Measurements from ENCODE around the gene MEI4. TPM values are rescaled to one million over a fixed set of nuclear protein-coding genes. Genes with fewer than 3 reads are reported as not detected.

Gene MEI4
- total RNA-seq, 1 experiment from 2014 or later: 0.20 TPM

DNA sequence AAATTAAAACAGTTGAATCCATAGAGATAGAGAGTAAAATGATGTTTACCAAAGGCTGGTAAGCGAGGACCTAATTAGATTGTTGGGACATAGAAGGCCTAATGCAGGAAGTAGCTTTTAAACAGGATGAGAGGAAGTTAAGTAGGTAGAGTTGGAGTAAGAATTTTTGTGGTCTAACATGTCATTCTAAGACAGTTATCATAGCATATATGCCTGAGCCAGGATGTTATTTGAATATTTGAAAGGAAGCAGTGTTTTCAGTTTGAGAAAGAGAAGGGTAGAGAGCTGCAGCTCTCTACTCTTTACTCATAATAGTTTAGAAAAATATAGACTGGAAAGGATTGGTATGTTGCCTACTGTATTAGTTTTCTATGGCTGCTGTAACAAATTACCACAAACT lies 121.6 kb downstream of the MEI4 start (continued):
- TF ChIP-seq, protein P1, sequence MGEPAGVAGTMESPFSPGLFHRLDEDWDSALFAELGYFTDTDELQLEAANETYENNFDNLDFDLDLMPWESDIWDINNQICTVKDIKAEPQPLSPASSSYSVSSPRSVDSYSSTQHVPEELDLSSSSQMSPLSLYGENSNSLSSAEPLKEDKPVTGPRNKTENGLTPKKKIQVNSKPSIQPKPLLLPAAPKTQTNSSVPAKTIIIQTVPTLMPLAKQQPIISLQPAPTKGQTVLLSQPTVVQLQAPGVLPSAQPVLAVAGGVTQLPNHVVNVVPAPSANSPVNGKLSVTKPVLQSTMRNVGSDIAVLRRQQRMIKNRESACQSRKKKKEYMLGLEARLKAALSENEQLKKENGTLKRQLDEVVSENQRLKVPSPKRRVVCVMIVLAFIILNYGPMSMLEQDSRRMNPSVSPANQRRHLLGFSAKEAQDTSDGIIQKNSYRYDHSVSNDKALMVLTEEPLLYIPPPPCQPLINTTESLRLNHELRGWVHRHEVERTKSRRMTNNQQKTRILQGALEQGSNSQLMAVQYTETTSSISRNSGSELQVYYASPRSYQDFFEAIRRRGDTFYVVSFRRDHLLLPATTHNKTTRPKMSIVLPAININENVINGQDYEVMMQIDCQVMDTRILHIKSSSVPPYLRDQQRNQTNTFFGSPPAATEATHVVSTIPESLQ (CRISPR knock-in tag; IDR thresholded peaks at IDR 0.05): no peak

DNA sequence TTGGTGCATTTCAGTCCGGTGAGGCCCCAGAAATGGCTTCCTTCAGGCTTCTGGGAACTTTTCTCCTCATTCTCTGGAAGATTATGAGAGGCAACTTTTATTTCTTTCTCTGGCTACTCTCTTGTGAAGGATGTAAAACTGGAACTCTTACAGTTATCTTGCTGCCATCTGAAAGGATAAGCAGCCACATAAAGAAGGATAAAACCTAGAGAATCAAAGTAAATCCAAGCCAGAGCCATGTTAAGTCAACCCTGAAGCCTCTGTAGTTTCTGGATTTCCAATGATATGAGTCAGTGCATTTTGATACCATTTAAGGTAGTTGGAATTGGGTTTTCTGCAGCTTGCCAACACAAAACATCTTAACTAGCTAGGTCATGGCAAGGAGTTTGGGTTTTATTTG lies 123.6 kb downstream of the MEI4 start:
- no peak overlapping the region for H3K4me3 Mint-ChIP-seq
- POLR2A ChIA-PET: no interaction called here
- CTCF ChIA-PET: no interaction called here
- DNase-seq (ENCODE audit: low spot score): no peak
- peaks cover 9% of the 10 kb centered on the region for H3K36me3 Mint-ChIP-seq
- H3K4me1 Mint-ChIP-seq: no peaks in the 10 kb centered on the region
- H3K27me3 Mint-ChIP-seq (ENCODE audit: low read depth): no peaks in the 10 kb centered on the region
- H3K9me3 Mint-ChIP-seq: peaks cover 26% of the 10 kb centered on the region
- ATAC-seq: no peak
- TF ChIP-seq NR2C2 (CRISPR knock-in tag; IDR thresholded peaks at IDR 0.05) (no peak), ZBTB21 (CRISPR knock-in tag; IDR thresholded peaks at IDR 0.05; ENCODE audit: borderline replicate concordance) (no peak), PRRX2 (CRISPR knock-in tag; IDR thresholded peaks at IDR 0.05) (no peak), FOXK1 (CRISPR knock-in tag; IDR thresholded peaks at IDR 0.05) (no peak), KAT7 (CRISPR knock-in tag; IDR thresholded peaks at IDR 0.05; ENCODE audit: borderline replicate concordance) (no peak)
- TF ChIP-seq, protein P2, sequence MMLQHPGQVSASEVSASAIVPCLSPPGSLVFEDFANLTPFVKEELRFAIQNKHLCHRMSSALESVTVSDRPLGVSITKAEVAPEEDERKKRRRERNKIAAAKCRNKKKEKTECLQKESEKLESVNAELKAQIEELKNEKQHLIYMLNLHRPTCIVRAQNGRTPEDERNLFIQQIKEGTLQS (CRISPR knock-in tag; conservative IDR thresholded peaks at IDR 0.05): no peak
- H3K27ac Mint-ChIP-seq: no peak overlapping the region

DNA sequence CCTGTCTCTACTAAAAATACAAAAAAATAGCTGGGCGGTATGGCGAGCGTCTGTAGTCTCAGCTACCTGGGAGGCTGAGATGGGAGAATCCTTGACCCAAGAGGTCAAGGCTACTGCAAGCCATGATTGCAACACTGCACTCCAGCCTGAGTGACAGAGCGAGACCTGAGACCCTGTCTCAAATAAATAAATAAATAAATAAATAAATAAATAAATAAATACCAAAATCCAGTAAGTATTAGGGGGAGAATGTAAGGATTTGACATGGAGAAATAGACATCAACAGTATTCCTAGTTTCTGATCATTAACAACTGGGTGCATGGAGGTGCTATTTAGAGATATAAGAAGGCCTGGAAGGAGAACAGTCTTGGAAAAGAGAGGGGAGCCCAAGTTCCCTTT lies 125.7 kb downstream of the MEI4 start:
- H3K4me3 Mint-ChIP-seq: no peak overlapping the region
- no peaks in the 10 kb centered on the region for H3K27me3 Mint-ChIP-seq (ENCODE audit: low read depth)
- ATAC-seq: no peak
- H3K36me3 Mint-ChIP-seq: peaks cover 9% of the 10 kb centered on the region
- ChIA-PET POLR2A (no interaction called here), CTCF (no interaction called here)
- peaks cover 20% of the 10 kb centered on the region for H3K9me3 Mint-ChIP-seq
- H3K4me1 Mint-ChIP-seq: no peaks in the 10 kb centered on the region
- no peak overlapping the region for H3K27ac Mint-ChIP-seq
- no peak for DNase-seq (ENCODE audit: low spot score)
- TF ChIP-seq, protein P3, sequence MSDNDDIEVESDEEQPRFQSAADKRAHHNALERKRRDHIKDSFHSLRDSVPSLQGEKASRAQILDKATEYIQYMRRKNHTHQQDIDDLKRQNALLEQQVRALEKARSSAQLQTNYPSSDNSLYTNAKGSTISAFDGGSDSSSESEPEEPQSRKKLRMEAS (CRISPR knock-in tag; IDR thresholded peaks at IDR 0.05): no peak
- TF ChIP-seq ZNF121 (CRISPR knock-in tag; IDR thresholded peaks at IDR 0.05): no peak
- TF ChIP-seq NR2C2 (CRISPR knock-in tag; IDR thresholded peaks at IDR 0.05): no peak
- no peak for TF ChIP-seq ZNF219 (CRISPR knock-in tag; IDR thresholded peaks at IDR 0.05; ENCODE audit: borderline replicate concordance)
- no peak for TF ChIP-seq ESRRA (CRISPR knock-in tag; IDR thresholded peaks at IDR 0.05; ENCODE audit: borderline replicate concordance)
- TF ChIP-seq, protein P4, sequence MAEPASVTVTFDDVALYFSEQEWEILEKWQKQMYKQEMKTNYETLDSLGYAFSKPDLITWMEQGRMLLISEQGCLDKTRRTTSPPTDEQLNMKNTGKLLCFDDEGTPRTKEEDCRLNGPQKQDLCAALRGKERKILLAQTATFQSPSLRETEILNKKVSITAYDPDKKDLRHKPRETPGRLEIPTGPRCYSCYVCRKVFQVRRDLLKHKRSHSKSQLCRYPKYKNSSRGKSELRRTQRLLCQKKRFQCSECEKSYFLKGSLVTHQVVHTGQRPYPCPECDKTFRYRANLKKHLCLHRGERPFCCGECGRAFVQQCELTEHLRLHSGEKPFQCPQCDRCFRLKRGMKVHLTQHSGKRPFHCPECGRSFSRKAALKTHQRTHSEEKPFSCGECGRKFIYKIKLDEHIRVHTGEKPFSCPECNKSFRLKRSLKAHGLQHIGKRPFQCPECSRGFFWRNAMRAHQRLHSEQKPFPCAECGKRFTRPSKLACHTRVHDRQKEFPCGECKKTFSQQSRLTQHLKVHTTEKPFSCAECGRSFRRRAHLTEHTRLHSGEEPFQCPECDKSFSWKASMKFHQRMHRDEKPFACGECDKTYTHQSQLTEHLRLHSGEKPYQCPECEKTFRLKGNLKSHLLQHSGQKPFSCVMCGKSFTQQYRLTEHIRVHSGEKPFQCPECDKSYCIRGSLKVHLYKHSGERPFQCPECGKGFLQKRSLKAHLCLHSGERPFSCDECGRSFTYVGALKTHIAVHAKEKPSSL (CRISPR knock-in tag; conservative IDR thresholded peaks at IDR 0.05): no peak
- no peak for TF ChIP-seq KAT7 (CRISPR knock-in tag; IDR thresholded peaks at IDR 0.05; ENCODE audit: borderline replicate concordance)
- TF ChIP-seq, protein P5, sequence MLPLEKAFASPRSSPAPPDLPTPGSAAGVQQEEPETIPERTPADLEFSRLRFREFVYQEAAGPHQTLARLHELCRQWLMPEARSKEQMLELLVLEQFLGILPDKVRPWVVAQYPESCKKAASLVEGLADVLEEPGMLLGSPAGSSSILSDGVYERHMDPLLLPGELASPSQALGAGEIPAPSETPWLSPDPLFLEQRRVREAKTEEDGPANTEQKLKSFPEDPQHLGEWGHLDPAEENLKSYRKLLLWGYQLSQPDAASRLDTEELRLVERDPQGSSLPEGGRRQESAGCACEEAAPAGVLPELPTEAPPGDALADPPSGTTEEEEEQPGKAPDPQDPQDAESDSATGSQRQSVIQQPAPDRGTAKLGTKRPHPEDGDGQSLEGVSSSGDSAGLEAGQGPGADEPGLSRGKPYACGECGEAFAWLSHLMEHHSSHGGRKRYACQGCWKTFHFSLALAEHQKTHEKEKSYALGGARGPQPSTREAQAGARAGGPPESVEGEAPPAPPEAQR (CRISPR knock-in tag; IDR thresholded peaks at IDR 0.05): no peak
- TF ChIP-seq, protein P1 (CRISPR knock-in tag; IDR thresholded peaks at IDR 0.05): no peak
- TF ChIP-seq NFYB (CRISPR knock-in tag; conservative IDR thresholded peaks at IDR 0.05; ENCODE audit: low read depth): no peak
- no peak for TF ChIP-seq OVOL2 (CRISPR knock-in tag; IDR thresholded peaks at IDR 0.05; ENCODE audit: borderline replicate concordance)
- TF ChIP-seq TP53 (CRISPR knock-in tag; IDR thresholded peaks at IDR 0.05): no peak
- TF ChIP-seq TEAD1 (CRISPR knock-in tag; IDR thresholded peaks at IDR 0.05): no peak
- no peak for TF ChIP-seq FOXJ3 (CRISPR knock-in tag; IDR thresholded peaks at IDR 0.05; ENCODE audit: borderline replicate concordance)
- no peak for TF ChIP-seq SMAD3 (CRISPR knock-in tag; IDR thresholded peaks at IDR 0.05; ENCODE audit: borderline replicate concordance)
- TF ChIP-seq, protein P6, sequence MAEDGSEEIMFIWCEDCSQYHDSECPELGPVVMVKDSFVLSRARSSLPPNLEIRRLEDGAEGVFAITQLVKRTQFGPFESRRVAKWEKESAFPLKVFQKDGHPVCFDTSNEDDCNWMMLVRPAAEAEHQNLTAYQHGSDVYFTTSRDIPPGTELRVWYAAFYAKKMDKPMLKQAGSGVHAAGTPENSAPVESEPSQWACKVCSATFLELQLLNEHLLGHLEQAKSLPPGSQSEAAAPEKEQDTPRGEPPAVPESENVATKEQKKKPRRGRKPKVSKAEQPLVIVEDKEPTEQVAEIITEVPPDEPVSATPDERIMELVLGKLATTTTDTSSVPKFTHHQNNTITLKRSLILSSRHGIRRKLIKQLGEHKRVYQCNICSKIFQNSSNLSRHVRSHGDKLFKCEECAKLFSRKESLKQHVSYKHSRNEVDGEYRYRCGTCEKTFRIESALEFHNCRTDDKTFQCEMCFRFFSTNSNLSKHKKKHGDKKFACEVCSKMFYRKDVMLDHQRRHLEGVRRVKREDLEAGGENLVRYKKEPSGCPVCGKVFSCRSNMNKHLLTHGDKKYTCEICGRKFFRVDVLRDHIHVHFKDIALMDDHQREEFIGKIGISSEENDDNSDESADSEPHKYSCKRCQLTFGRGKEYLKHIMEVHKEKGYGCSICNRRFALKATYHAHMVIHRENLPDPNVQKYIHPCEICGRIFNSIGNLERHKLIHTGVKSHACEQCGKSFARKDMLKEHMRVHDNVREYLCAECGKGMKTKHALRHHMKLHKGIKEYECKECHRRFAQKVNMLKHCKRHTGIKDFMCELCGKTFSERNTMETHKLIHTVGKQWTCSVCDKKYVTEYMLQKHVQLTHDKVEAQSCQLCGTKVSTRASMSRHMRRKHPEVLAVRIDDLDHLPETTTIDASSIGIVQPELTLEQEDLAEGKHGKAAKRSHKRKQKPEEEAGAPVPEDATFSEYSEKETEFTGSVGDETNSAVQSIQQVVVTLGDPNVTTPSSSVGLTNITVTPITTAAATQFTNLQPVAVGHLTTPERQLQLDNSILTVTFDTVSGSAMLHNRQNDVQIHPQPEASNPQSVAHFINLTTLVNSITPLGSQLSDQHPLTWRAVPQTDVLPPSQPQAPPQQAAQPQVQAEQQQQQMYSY (CRISPR knock-in tag; IDR thresholded peaks at IDR 0.05): no peak

Data from WTC11 (cell line).